Peyer's patch (tissue), 4 donors: ENCODE measurements around the gene C5AR2. TPM values are rescaled to one million over a fixed set of nuclear protein-coding genes. Genes with fewer than 3 reads are reported as not detected.

ENCODE experiments used
- DNase-seq, 3 donors: peaks; one replicate each; pipeline ENCODE4 v3.0.0-alpha.2; 2017 to 2019
- H3K27ac ChIP-seq, 4 donors: fragments of 200-600 bp; sonication (generic); one replicate each; pipeline ENCODE4 v1.5.1; 2016 to 2019
- H3K27me3 ChIP-seq, 2 donors: fragments of 200-600 bp; sonication (generic); one replicate each; pipeline ENCODE4 v1.5.1; 2019
- H3K36me3 ChIP-seq, 3 donors: fragments of 200-600 bp; sonication (generic); one replicate each; pipeline ENCODE4 v1.5.1; 2016 to 2019
- H3K4me1 ChIP-seq, 4 donors: fragments of 200-600 bp; sonication (generic); one replicate each; pipeline ENCODE4 v1.5.1; 2016 to 2019
- H3K4me3 ChIP-seq, 4 donors: fragments of 200-600 bp; sonication (generic); 1 replicate in 3 of 4; 2 replicates in 1 of 4; pipeline ENCODE4 v1.5.1; 2016 to 2019; ENCODE audit warnings: mild to moderate bottlenecking in 1 of 4
- H3K9me3 ChIP-seq, 4 donors: fragments of 200-600 bp; sonication (generic); one replicate each; pipeline ENCODE4 v1.5.1; 2016 to 2019; ENCODE audit warnings: mild to moderate bottlenecking in 1 of 4
- CTCF ChIP-seq, 6 experiments: fragments of 450-650 bp in 4 of 6; fragments of 200-600 bp in 2 of 6; sonication (generic) in 1 of 6; IDR thresholded peaks; one replicate each; pipeline ENCODE4 v1.5.1; 2017 to 2019; ENCODE audit warnings: antibody characterized with exemption in 6 of 6, mild to moderate bottlenecking in 3 of 6, moderate library complexity in 1 of 6
- POLR2A ChIP-seq, 2 donors: fragments of 450-650 bp; IDR thresholded peaks; one replicate each; pipeline ENCODE4 v1.5.1; 2017; ENCODE audit warnings: antibody characterized with exemption in 2 of 2, mild to moderate bottlenecking in 2 of 2, moderate library complexity in 2 of 2
- total RNA-seq, 4 donors: library from RNA; depleted of rRNA; stranded (reverse); fragments of >200 nt; gene quantifications; one replicate each; pipeline ENCODE4 v1.1.0, GENCODE V29; 2016

The C5AR2 gene
- total RNA-seq, 4 donors from 2014 or later: 0.95 to 1.6 (median 1.4) TPM; not detected in 1

- Histone ChIP-seq H3K27ac (no peak overlapping the region), H3K27me3 (no peaks in the 10 kb centered on the region), H3K4me3 (no peak overlapping the region), H3K4me1 (no peaks in the 10 kb centered on the region), H3K36me3 (no peaks in the 10 kb centered on the region), H3K9me3 (no peaks in the 10 kb centered on the region)
- no peak for TF ChIP-seq POLR2A (IDR thresholded peaks at IDR 0.05)
- no peak for TF ChIP-seq CTCF (IDR thresholded peaks at IDR 0.05)
- DNase-seq: no peak
Observed at GRCh38 chr19:47310819-47311218, 21.2 kb upstream of the C5AR2 start.

- H3K27me3 ChIP-seq: no peaks in the 10 kb centered on the region
- no peaks in the 10 kb centered on the region for H3K4me1 ChIP-seq
- H3K27ac ChIP-seq: no peak overlapping the region
- H3K36me3 ChIP-seq: no peaks in the 10 kb centered on the region
- no peak overlapping the region for H3K4me3 ChIP-seq
- DNase-seq: no peak
- no peaks in the 10 kb centered on the region for H3K9me3 ChIP-seq
- no peak for TF ChIP-seq POLR2A (IDR thresholded peaks at IDR 0.05)
- TF ChIP-seq CTCF (IDR thresholded peaks at IDR 0.05): no peak
Observed at GRCh38 chr19:47312366-47313006, 19.5 kb upstream of the C5AR2 start.

GRCh38 chr19:47313754-47314295 lies 18.1 kb upstream of the C5AR2 start:
- no peak for DNase-seq
- TF ChIP-seq POLR2A (IDR thresholded peaks at IDR 0.05): no peak
- TF ChIP-seq CTCF (IDR thresholded peaks at IDR 0.05): no peak
- H3K4me1 ChIP-seq: no peaks in the 10 kb centered on the region
- H3K9me3 ChIP-seq: no peaks in the 10 kb centered on the region
- no peaks in the 10 kb centered on the region for H3K27me3 ChIP-seq
- H3K27ac ChIP-seq: no peak overlapping the region
- no peak overlapping the region for H3K4me3 ChIP-seq
- no peaks in the 10 kb centered on the region for H3K36me3 ChIP-seq

- Histone ChIP-seq H3K27me3 (no peaks in the 10 kb centered on the region), H3K4me3 (no peak overlapping the region), H3K9me3 (no peaks in the 10 kb centered on the region), H3K4me1 (no peaks in the 10 kb centered on the region), H3K36me3 (no peaks in the 10 kb centered on the region), H3K27ac (peak overlapping the region in 2 of 4 donors; percentile 5 to 30)
- TF ChIP-seq POLR2A (IDR thresholded peaks at IDR 0.05): no peak
- no peak for TF ChIP-seq CTCF (IDR thresholded peaks at IDR 0.05)
- peak in 1 of 3 donors; percentile 64 for DNase-seq
Observed at GRCh38 chr19:47315125-47315821, 16.7 kb upstream of the C5AR2 start.

GRCh38 chr19:47316513-47316912 lies 15.5 kb upstream of the C5AR2 start:
- Histone ChIP-seq H3K4me1 (no peaks in the 10 kb centered on the region), H3K27me3 (no peaks in the 10 kb centered on the region), H3K27ac (no peak overlapping the region), H3K36me3 (no peaks in the 10 kb centered on the region), H3K9me3 (no peaks in the 10 kb centered on the region), H3K4me3 (no peak overlapping the region)
- TF ChIP-seq CTCF (IDR thresholded peaks at IDR 0.05) (no peak), POLR2A (IDR thresholded peaks at IDR 0.05) (no peak)
- DNase-seq: no peak
